A549 (cell line): ENCODE results near the gene SPTB. TPM values are rescaled to one million over a fixed set of nuclear protein-coding genes. Genes with fewer than 3 reads are reported as not detected.

ENCODE experiments used
- ATAC-seq, 2 experiments: fragments of 200-7000 bp in 1 of 2; fragments of >200 bp in 1 of 2; cut with Nextera tagmentation in 1 of 2; cut with Tn5 transposase in 1 of 2; 3 replicates each; pipeline versions ENCODE4 v1.8.0 to v1.9.1; 2018 to 2020; ENCODE audit warnings: mild to moderate bottlenecking in 1 of 2, moderate library complexity in 1 of 2
- CTCF ChIA-PET: fragments of 300-600 bp; sonication (Branson Sonifier 250); formaldehyde crosslinking; extraction: SDS; loops from one replicate; lab custom pipeline; 2021; ENCODE audit warnings: antibody characterized with exemption, inconsistent platforms; lab: Yijun Ruan, JAX
- POLR2A ChIA-PET: fragments of 350-600 bp; formaldehyde crosslinking; extraction: SDS; loops from one replicate; lab custom pipeline; 2021; ENCODE audit warnings: antibody characterized with exemption, inconsistent platforms; lab: Yijun Ruan, JAX
- DNase-seq, 2 experiments: peaks; one replicate each; pipeline versions ENCODE4 v3.0.0 to v3.0.0-alpha.2; 2011 to 2016; ENCODE audit warnings: low read depth in 1 of 2, low spot score in 1 of 2
- FAIRE-seq: peaks from 2 replicates; lab custom pipeline; 2011; peaks lifted over from hg19 to GRCh38; lab: Jason Lieb, UNC
- H3K27ac ChIP-seq, 2 experiments: fragments of >200 bp; sonication (Bioruptor Twin); formaldehyde crosslinking; 3 replicates each; pipeline ENCODE4 v1.5.1; 2016 to 2017
- H3K4me1 ChIP-seq: fragments of >200 bp; sonication (Bioruptor Twin); formaldehyde crosslinking; 3 replicates; pipeline ENCODE4 v1.6.1; 2016
- H3K4me2 ChIP-seq: fragments of >200 bp; sonication (Bioruptor Twin); formaldehyde crosslinking; 3 replicates; pipeline ENCODE4 v1.6.1; 2016
- H3K4me3 ChIP-seq: fragments of >200 bp; sonication (Bioruptor Twin); formaldehyde crosslinking; 3 replicates; pipeline ENCODE4 v1.5.1; 2016
- H3K9me3 ChIP-seq: fragments of >200 bp; sonication (Bioruptor Twin); formaldehyde crosslinking; 3 replicates; pipeline ENCODE4 v1.6.1; 2016
- CBX2 ChIP-seq: fragments of 200-600 bp; sonication (generic); IDR thresholded peaks from 2 replicates; pipeline ENCODE4 v1.6.1; 2016; ENCODE audit warnings: low read depth, mild to moderate bottlenecking, borderline replicate concordance
- EP300 ChIP-seq, 2 experiments: fragments of >200 bp; sonication (Bioruptor Twin); formaldehyde crosslinking; IDR thresholded peaks; 2 replicates in 1 of 2; 3 replicates in 1 of 2; pipeline ENCODE4 v1.6.1; 2016 to 2017
- FOSL2 ChIP-seq, 2 experiments: fragments of 450-650 bp in 1 of 2; fragments of >200 bp in 1 of 2; sonication (Bioruptor Twin) in 1 of 2; formaldehyde crosslinking; IDR thresholded peaks; 2 replicates each; pipeline versions ENCODE4 v1.5.0 to v1.6.1; 2016 to 2020; ENCODE audit warnings: mild to moderate bottlenecking in 1 of 2, moderate library complexity in 1 of 2
- FOXS1 ChIP-seq: fragments of 250-450 bp; sonication (Bioruptor Pico); IDR thresholded peaks from 2 replicates; pipeline ENCODE4 v1.5.0; 2020; ENCODE audit warnings: mild to moderate bottlenecking, moderate library complexity
- HOXA7 ChIP-seq: fragments of 250-450 bp; sonication (Bioruptor Pico); IDR thresholded peaks from 2 replicates; pipeline ENCODE4 v1.5.0; 2020; ENCODE audit warnings: mild to moderate bottlenecking, moderate library complexity
- HOXB5 ChIP-seq: fragments of 250-450 bp; sonication (Bioruptor Pico); IDR thresholded peaks from 2 replicates; pipeline ENCODE4 v1.5.0; 2020; ENCODE audit warnings: mild to moderate bottlenecking, moderate library complexity
- KDM1A ChIP-seq: fragments of 200-600 bp; sonication (generic); IDR thresholded peaks from 2 replicates; pipeline ENCODE4 v1.6.1; 2016; ENCODE audit warnings: low read depth, mild to moderate bottlenecking
- RARB ChIP-seq: fragments of 250-450 bp; sonication (Bioruptor Pico); IDR thresholded peaks from 2 replicates; pipeline ENCODE4 v1.8.0; 2021; ENCODE audit warnings: mild to moderate bottlenecking, moderate library complexity
- RCOR1 ChIP-seq: fragments of 150-350 bp; IDR thresholded peaks from 2 replicates; pipeline ENCODE4 v1.6.1; 2014; ENCODE audit warnings: antibody characterized with exemption, low read length, low read depth
- SREBF2 ChIP-seq: fragments of 450-650 bp; IDR thresholded peaks from 2 replicates; pipeline ENCODE4 v1.6.1; 2014; ENCODE audit warnings: mild to moderate bottlenecking, moderate library complexity
- TFCP2L1 ChIP-seq: fragments of 250-450 bp; sonication (Bioruptor Pico); IDR thresholded peaks from 2 replicates; pipeline ENCODE4 v1.5.0; 2021; ENCODE audit warnings: mild to moderate bottlenecking
- ZFP36 ChIP-seq: fragments of 450-650 bp; IDR thresholded peaks from 2 replicates; pipeline ENCODE4 v1.6.1; 2014; ENCODE audit warnings: borderline replicate concordance; ENCODE audit not compliant: partially characterized antibody
- WGBS: methylation state at CpG from one replicate; pipeline ENCODE4 v1.1.6; 2017; ENCODE audit errors: missing lambda C conversion rate; 5-methylcytosine and 5-hydroxymethylcytosine counted together
- polyA plus RNA-seq, 4 experiments: library from polyadenylated mRNA; depleted of rRNA in 3 of 4; stranded (reverse); fragments of >200 nt; fragmentation: RNase III in 1 of 4; extraction: RNeasy Plus Mini Kit Qiagen cat#74134 plus additional on column Dnase treatment in 1 of 4; gene quantifications; 2 replicates in 3 of 4; 3 replicates in 1 of 4; pipeline ENCODE4 v1.2.3, GENCODE V29; 2011 to 2017
- TF ChIP-seq, protein P1 (sequence below): fragments of 250-450 bp; sonication (Bioruptor Pico); IDR thresholded peaks from 2 replicates; pipeline ENCODE4 v1.5.0; 2021; ENCODE audit warnings: mild to moderate bottlenecking, moderate library complexity, borderline replicate concordance
- TF ChIP-seq, protein P2 (sequence below): fragments of >200 bp; sonication (Bioruptor Twin); formaldehyde crosslinking; IDR thresholded peaks from 3 replicates; pipeline ENCODE4 v1.5.1; 2016
- TF ChIP-seq, protein P3 (sequence below): IDR thresholded peaks from 2 replicates; pipeline ENCODE4 v1.6.1; 2012

SPTB gene
- polyA plus RNA-seq, 2 of the 4 experiments (the other 2 are of a cell fraction), result 0.27 to 2.1 TPM

DNA sequence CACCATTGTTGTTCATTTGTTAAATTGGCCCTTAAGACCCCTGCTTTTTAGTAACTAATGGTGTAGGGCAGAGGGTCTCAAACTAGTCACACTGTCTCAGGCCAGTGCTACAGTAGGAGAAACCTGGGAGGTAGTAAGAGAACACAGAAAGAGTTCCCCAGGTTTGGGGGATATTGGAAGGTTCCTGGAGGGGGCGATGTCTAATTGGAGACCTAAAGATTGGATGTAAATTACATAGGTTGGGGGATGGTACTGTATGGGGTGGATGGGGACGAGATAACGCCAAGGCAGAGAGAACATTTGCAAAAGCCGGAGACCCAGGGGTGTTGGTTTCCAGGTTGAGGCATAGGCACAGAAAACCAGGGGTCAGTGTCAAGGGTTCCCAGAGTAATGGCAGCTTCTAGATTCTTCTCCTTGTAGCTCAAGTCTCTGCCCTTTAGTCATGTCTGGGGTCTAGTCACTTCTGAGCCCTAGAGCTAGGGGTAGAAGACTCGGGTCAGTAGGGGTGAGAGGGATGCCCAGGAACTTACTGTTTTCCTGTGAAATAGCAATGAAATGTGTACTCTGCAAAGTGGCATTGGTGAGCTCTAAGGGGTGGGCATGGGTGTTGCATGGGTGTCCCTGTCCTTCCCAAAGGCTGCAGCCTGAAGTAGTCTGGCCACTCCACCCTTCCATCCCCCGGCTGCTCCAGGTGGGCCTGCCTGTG lies 153.7 kb downstream of the SPTB start (continued):
- no peak for TF ChIP-seq CBX2
- no peak for TF ChIP-seq FOSL2 (IDR thresholded peaks at IDR 0.05)
- TF ChIP-seq FOSL2 (CRISPR knock-in tag; IDR thresholded peaks at IDR 0.05), result no peak

DNA sequence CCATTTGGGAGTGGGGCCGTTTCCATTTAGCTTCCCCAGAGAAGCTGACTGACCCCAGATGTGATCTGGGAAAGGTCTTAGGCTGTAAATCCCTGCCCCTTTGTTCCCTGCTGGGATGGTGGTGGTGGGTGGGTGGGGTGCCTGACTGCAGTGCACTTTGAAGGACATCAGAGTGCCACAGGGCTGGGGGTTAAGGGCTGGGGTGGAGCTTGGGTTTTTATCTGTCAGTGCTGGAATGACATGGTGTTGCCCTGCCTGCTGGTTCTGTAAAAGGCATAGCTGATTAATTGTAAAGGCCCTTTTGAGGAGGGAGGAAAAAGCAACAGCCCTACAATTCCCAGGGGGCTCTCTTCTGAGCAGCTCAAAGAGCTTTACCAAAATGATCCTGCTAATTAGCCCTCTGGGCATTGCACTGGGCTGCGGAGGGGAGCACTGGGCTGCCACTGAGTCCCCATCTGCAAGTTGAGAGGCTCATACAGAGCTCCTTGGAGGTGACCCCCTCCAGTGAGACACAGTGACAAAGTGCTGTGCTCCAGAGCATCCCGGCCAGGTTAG lies 154.4 kb downstream of the SPTB start:
- Histone ChIP-seq H3K4me2 (peak overlapping the region; percentile 75), H3K4me3 (no peak overlapping the region), H3K4me1 (peaks cover 74% of the 10 kb centered on the region), H3K9me3 (no peaks in the 10 kb centered on the region), H3K27ac (peak overlapping the region; percentile 81 to 84)
- no peak for ATAC-seq
- TF ChIP-seq TFCP2L1 (CRISPR knock-in tag), result no peak
- no peak for TF ChIP-seq SREBF2
- TF ChIP-seq HOXB5 (CRISPR knock-in tag), result no peak
- TF ChIP-seq, protein P1, sequence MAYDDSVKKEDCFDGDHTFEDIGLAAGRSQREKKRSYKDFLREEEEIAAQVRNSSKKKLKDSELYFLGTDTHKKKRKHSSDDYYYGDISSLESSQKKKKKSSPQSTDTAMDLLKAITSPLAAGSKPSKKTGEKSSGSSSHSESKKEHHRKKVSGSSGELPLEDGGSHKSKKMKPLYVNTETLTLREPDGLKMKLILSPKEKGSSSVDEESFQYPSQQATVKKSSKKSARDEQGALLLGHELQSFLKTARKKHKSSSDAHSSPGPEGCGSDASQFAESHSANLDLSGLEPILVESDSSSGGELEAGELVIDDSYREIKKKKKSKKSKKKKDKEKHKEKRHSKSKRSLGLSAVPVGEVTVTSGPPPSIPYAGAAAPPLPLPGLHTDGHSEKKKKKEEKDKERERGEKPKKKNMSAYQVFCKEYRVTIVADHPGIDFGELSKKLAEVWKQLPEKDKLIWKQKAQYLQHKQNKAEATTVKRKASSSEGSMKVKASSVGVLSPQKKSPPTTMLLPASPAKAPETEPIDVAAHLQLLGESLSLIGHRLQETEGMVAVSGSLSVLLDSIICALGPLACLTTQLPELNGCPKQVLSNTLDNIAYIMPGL, result no peak
- TF ChIP-seq, protein P2, sequence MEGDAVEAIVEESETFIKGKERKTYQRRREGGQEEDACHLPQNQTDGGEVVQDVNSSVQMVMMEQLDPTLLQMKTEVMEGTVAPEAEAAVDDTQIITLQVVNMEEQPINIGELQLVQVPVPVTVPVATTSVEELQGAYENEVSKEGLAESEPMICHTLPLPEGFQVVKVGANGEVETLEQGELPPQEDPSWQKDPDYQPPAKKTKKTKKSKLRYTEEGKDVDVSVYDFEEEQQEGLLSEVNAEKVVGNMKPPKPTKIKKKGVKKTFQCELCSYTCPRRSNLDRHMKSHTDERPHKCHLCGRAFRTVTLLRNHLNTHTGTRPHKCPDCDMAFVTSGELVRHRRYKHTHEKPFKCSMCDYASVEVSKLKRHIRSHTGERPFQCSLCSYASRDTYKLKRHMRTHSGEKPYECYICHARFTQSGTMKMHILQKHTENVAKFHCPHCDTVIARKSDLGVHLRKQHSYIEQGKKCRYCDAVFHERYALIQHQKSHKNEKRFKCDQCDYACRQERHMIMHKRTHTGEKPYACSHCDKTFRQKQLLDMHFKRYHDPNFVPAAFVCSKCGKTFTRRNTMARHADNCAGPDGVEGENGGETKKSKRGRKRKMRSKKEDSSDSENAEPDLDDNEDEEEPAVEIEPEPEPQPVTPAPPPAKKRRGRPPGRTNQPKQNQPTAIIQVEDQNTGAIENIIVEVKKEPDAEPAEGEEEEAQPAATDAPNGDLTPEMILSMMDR, result no peak
- no peak for TF ChIP-seq KDM1A
- no peak for TF ChIP-seq HOXA7 (CRISPR knock-in tag)
- TF ChIP-seq, protein P3, sequence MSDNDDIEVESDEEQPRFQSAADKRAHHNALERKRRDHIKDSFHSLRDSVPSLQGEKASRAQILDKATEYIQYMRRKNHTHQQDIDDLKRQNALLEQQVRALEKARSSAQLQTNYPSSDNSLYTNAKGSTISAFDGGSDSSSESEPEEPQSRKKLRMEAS, result no peak
- no peak for TF ChIP-seq ZFP36
- TF ChIP-seq RCOR1, result no peak
- no peak for TF ChIP-seq RARB (CRISPR knock-in tag)
- TF ChIP-seq EP300 (IDR thresholded peaks at IDR 0.05), result no peak
- no peak for FAIRE-seq
- DNase-seq, result no peak
- ChIA-PET POLR2A (interaction anchor here (1.2 kb wide), 1 partner anchor 19 kb away, joined by 3 read pairs; no protein-coding TSS in a partner anchor), CTCF (interaction anchor here (0.8 to 3.9 kb wide), 7 partner anchors 16 to 56 kb away, joined by 3 to 11 read pairs (median 3); no protein-coding TSS in a partner anchor)
- 50% methylated on average over 2 of the region's 3 CpGs for WGBS

DNA sequence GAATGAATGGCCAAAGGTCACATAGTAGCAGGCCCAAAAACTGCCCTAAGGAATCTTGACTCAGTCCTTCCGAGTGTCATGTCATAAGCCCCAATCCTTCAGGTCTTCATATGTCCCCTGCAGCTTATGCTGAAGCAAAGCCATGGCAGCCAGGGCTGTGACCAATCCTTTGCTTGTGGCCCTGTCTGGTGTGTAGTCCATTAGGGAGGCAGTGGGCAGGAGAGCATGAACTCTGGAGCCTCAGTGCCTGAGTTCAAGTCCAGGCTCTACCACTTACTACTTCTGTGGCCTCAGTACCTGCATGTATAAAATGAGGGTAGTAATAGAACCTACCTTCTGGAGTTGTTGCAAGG lies 155.2 kb downstream of the SPTB start:
- no peak for TF ChIP-seq FOXS1
- 60% methylated on average over 1 of the region's 1 CpG for WGBS
- FAIRE-seq (no peak), ATAC-seq (no peak), DNase-seq (no peak)
- Histone ChIP-seq H3K4me1 (peaks cover 80% of the 10 kb centered on the region), H3K4me2 (peak overlapping the region; percentile 75), H3K27ac (peak overlapping the region; percentile 81 to 84), H3K4me3 (no peak overlapping the region), H3K9me3 (no peaks in the 10 kb centered on the region)
- POLR2A ChIA-PET, result no interaction called here
- CTCF ChIA-PET, result interaction anchor here (1.0 to 3.9 kb wide), 2 partner anchors 16 to 18 kb away, joined by 3 to 11 read pairs; no protein-coding TSS in a partner anchor
